NCI-H2107 treated with DMSO at 0.1 percent for 48 hours (cell line): ENCODE results near the gene GNB2.
"Not testable (repeated sequence)": the region's sequence is repeated elsewhere in the genome, so short reads cannot be mapped to it uniquely, and the experiment has no call there.

Experiments
- DNase-seq: peaks from one replicate; lab custom pipeline; 2025; ENCODE audit not compliant: unreplicated experiment; lab: John Stamatoyannopoulos, UW

The GNB2 gene

DNA sequence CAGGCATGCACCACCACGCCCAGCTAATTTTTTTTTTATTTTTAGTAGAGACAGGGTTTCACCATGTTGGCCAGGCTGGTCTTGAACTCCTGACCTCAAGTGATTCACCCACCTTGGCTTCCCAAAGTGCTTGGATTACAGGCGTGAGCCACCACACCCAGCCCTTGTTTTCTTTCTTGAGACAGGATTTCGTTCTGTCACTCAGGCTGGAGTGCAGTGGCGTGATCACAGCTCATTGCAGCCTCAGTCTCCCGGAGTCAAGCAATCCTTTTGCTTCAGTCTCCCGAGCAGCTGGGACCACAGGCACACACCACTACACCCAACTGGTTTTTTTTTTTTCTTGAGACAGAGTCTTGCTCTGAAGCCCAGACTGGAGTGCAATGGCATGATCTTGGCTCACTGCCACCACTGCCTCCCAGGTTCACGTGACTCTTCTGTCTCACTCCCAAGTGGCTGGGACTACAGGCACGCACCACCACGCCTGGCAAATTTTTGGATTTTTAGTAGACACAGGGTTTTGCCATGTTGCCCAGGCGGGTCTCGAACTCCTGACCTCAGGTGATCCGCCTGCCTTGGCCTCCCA, 11.3 kb upstream of the GNB2 start:
- DNase-seq = not testable (repeated sequence)

DNA sequence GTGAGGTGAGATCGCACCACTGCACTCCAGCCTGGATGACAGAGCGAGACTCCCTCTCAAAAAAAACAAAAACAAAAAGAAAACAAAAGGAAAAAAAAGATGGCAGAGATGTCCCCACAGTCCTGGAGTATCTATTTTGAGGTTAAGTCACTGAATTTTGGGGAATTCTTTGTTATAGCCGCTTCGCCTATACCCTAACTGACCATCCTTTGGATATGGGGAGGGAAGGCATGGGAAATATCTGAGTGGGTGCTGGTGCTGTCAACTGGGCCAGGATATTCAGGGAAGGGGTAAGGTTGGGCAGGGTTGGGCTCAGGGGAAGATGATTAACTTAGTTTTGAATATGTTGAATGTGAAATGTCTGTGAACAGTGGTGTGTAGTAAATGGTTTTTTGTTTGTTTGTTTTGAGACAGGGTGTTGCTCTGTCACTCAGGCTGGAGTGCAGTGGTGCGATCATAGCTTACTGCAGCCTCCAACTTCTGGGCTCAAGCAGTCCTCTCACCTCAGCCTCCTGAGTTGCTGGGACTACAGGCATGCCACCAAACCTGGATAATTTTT, 8.3 kb upstream of the GNB2 start:
- no peak for DNase-seq

DNA sequence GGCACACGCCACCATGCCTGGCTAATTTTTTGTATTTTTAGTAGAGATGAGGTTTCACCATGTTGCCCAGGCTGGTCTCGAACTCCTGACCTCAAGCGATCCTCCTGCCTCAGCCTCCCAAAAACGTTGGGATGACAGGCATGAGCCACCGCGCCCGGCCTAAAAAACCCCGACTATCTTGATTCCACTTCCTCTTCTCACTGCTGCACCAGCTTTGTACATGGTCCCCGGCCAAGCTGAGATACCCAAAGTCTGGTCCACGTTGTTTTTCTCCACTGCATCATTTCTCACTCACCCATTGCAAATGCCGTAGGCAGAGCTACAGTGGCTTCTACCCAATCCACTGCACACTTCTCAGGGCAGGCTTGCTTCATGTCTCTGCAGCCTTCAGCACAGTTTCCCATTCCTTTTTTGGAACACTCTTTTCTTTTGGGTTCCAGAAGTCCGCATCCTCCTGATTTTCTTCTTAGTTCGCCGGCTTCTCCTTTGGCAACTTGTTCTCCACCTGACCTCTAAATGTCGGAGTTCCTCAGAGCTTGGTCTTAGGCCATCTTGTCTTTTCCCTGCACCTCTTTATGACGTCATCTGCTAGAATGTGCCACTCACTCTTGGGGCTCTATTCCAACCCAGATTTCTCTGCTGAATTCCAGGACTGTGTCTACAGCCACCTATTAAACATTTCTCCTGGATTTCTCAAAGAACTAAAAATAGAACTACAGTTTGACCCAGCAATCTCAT, 6.0 kb upstream of the GNB2 start:
- no peak for DNase-seq

DNA sequence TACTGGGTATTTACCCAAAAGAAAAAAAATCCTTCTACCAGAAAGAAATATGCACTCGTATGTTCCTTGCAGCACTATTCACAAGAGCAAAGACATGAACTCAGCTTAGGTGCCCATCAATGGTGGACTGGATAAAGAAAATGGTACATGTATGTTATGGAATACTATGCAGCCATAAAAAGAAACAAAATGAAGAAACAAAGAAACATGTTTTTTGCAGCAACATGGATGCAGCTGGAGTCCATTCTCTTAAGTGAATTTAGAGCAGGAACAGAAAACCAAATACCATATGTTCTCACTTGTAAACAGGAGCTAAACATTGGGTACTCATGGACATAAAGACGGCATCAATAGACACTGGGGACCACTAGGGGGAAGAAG, 5.5 kb upstream of the GNB2 start:
- no peak for DNase-seq

DNA sequence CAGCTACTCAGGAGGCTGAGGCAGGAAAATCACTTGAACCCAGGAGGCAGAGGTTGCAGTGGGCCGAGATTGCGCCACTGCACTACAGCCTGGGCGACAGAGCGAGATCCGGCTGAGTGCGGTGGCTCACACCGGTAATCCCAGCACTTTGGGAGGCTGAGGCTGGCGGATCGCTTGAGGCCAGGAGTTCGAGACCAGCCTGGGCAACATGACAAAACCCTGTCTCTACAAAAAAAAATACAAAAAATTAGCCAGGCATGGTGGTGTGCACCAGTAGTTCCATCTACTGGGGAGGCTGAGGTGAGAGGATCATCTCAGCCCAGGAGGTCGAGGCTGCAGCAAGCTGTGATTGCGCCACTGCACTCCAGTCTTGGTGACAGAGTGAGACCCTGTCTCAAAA, 4.4 kb upstream of the GNB2 start:
- not testable (repeated sequence) for DNase-seq

DNA sequence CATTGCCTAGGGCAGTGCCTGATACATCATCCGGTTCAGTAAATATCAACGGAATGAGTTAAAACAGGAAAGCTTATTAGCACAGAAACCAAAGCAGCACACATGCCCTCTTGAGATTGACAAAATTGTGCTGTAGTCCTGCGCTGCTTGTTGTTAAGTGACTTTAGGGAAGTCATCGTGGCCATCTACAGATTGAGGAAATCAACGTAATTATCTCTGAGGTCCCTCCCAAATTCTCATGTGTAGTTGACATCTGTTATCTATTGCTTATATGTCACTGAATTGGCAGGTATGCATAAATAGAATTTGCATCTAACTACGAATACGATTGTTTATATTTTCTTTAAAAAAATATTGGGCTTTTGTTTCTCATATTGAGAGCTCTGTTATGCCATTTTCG, 3.5 kb upstream of the GNB2 start:
- DNase-seq = no peak

DNA sequence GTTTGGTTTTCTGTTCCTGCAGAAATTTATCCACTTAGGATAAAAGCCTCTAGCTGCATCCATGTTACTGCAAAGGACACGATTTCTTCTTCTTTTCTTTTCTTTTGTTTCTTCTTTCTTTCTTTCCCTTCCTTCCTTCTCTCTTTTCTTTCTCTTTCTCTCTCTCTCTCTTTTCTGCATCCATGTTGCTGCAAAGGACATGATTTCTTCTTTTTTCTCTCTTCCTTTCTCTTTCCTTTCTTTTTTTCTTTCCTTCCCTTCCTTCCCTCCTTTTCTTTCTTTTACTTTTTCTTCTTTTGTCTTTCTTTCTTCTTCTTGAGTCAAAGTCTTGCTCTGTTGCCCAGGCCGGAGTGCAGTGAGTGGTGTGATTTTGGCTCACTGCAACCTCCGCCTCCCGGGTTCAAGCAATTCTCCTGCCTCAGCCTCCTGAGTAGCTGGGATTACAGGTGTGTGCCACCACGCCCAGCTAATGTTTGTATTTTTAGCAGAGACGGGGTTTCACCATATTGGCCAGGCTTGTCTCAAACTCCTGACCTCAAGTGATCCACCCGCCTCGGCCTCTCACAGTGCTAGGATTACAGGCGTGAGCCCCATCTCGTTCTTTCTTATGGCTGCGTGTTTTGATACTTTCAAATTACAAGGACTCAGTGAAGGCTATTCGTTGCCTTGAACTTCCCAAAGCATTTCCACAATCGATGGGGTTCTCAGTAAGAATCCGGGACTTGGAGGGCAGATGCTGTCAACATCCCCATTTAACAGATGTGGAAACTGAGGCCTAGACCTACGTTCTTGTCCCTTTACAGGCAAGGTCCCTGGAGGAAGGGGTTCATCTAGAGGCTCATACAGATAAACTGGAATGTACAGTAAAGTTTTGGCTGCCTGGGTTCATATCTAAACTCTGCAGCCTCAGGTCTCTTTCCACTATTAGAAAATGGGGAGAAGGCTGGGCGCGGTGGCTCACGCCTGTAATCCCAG, 1.9 kb upstream of the GNB2 start:
- DNase-seq = no peak

DNA sequence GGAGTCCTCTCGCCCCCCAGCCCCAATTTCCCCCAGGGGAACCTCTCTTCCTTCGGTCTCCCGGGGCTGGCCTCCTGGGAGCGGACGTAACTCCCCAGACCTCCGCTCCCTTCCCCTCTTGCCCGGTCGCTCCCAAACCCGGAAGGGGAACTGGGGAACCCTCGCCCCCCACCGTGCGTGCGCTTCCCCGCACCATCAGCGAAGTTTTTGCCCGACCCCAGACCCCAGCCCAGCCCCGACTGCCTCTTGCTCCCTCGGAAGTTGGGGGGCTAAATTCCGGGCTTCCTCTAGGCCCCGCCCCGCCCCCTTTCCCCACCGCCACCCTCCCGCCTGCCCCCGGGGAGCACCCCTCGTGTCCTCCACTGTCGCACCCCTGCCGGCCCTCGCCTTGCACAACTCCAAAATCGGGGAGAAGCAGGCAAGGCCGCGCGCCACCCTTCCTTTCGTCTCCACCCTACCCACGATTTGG, 436 bp downstream of the GNB2 start:
- DNase-seq = no peak

DNA sequence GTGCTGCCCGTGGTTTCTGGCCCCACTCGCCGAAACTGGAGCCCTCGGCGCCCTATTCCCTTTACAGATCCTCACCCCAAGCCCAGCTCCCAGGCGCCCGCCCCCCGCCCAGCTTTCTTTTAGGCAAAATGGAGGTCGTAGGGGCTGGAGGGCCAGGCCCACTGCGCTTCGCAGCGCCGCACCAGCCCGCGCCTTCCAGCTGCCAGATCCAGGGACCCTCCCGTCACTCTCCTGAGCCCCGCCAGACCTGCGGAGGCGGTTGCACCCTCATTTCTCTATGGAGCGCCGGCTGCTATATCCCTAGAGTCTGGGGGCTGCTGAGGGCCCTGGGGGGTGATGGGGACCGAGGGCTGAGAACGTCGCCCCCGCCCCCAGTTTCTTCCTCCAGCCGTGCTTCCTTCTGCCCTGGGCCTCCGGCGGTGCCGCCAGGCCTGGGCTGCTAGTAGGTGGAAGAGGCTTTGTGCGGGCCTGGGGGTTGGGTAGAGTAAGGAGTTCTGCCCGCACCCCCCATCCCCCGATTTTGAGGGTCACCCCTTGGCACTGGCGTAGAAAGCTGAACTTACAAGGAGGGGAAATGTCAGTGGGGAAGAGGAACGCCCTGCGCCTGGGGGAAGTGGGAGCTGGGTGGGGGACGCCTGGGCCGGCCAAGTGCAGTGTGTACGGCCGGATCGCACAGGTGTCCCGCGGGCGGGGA, 1.0 kb downstream of the GNB2 start:
- no peak for DNase-seq

DNA sequence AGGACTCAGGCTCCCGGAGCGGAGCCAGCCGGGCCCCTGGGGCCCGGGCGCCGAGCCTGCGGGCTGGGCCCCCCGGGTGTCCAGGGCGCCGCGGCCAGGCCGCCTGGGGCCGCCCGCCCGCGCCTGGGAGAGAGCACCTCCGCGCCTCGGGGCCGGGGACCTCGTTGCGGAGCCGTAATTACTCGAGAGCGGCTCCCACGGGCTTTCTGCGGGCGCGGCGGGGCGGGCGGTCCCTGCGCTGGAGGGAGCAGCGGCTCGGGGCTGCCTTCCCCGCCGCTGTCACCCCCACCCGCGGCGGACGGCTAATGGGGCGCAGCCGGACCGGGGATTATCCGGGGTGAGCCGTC, 1.5 kb downstream of the GNB2 start:
- DNase-seq = no peak

DNA sequence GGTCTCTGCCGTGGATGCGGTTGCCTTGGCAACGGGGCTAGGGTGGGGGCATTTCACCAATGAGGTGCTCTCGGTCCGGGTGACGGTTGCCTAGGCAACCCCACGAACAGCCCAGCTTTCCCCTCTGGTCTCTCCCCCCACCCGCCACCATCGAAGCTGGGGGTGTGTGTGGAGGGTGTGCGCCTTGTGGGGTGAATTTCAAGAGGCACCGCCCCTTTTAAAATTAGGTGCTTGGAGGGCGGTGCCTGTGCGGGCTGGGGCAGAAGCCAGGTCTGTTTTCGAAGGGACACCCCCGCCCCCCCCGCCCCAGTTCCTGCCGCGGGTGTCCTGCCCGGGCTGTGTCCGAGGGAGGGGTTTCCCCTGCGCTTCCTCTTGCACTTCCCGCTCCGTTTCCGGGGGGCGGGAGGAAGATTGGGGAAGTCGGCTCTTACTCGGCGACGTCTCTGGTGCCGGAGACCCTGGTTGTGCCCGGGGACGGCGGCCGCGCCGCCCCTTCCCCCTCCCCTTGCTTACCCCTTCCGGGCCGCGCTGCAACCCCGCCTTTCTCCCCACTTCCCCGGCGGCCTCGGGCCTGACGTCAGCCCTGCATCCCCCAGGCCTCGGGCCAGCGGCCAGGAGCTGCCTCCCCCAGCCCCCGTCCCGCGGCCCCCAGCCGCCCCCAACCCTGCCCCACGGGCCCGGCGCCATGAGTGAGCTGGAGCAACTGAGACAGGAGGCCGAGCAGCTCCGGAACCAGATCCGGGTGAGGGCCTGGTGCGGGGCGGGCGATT, 2.2 kb downstream of the GNB2 start:
- DNase-seq = peak; percentile 21

DNA sequence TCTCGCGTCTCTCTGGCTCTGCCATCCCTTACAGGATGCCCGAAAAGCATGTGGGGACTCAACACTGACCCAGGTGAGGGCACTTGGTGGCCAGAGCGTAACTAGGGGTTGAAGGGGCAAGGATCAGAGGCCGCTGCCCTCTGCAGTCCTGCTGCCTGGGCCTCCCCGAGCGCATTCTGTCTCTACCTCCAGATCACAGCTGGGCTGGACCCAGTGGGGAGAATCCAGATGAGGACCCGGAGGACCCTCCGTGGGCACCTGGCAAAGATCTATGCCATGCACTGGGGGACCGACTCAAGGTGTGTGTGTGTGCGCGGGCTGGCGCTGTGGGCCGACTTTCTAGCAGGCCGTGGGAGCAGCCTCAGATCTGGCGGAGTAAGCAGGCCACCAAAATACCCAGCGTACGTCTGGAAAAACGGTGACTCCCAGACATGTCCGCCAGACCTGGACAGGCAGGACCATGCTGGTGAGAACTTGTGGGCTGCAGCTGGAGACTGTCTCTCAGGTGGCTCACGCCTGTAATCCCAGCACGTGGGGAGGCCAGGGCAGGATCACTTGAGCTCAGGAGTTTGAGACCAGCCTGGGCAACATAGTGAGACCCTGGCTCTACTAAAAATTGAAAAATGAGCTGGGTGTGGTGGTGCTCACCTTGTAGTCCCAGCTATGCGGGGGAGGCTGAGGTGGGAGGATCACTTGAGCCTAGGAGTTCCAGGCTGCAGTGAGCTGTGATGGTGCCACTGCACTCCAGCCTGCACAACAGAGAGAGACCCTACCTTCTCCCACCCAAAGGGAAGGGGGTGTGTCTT, 3.2 kb downstream of the GNB2 start:
- no peak for DNase-seq

DNA sequence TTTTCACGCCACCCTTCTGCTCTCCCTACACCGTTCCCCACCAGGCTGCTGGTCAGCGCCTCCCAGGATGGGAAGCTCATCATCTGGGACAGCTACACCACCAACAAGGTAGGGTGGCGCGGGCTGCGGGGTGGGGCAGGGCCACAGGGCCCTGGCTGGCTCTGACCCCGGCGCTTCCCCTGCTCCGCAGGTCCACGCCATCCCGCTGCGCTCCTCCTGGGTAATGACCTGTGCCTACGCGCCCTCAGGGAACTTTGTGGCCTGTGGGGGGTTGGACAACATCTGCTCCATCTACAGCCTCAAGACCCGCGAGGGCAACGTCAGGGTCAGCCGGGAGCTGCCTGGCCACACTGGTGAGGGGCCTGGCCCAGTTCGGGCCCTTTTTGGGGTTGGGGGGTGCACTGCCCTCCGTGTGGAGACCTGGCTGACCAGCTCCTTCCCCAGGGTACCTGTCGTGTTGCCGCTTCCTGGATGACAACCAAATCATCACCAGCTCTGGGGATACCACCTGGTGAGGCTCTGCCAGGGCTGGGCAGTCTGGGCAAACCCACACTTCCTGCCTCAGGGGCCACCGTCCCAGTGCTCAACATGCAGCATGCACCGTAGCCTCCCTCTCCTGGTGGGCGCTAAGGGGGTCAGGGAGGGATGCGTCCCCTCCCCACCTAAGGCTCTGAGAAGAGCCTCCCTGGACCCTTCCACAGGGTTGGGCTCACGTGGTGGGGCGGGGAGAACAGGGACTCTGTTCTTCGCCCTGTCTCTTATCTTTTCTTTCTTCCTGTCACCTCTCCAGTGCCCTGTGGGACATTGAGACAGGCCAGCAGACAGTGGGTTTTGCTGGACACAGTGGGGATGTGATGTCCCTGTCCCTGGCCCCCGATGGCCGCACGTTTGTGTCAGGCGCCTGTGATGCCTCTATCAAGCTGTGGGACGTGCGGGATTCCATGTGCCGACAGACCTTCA, 4.0 kb downstream of the GNB2 start:
- DNase-seq = no peak

DNA sequence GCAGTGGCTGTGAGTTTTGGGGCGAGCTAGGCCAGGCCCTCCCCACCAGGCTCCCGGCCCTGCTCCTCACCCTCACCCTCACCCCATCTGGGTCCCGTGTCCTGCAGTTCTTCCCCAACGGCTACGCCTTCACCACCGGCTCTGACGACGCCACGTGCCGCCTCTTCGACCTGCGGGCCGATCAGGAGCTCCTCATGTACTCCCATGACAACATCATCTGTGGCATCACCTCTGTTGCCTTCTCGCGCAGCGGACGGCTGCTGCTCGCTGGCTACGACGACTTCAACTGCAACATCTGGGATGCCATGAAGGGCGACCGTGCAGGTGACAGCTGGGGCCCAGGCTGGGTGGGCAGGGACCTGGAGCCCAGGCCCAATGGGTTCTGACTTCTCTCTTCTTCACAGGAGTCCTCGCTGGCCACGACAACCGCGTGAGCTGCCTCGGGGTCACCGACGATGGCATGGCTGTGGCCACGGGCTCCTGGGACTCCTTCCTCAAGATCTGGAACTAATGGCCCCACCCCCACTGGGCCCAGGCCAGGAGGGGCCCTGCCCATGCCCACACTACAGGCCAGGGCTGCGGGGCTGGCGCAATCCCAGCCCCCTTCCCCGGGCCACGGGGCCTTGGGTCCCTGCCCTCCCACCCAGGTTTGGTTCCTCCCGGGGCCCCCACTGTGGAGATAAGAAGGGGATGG, 4.9 kb downstream of the GNB2 start:
- no peak for DNase-seq

DNA sequence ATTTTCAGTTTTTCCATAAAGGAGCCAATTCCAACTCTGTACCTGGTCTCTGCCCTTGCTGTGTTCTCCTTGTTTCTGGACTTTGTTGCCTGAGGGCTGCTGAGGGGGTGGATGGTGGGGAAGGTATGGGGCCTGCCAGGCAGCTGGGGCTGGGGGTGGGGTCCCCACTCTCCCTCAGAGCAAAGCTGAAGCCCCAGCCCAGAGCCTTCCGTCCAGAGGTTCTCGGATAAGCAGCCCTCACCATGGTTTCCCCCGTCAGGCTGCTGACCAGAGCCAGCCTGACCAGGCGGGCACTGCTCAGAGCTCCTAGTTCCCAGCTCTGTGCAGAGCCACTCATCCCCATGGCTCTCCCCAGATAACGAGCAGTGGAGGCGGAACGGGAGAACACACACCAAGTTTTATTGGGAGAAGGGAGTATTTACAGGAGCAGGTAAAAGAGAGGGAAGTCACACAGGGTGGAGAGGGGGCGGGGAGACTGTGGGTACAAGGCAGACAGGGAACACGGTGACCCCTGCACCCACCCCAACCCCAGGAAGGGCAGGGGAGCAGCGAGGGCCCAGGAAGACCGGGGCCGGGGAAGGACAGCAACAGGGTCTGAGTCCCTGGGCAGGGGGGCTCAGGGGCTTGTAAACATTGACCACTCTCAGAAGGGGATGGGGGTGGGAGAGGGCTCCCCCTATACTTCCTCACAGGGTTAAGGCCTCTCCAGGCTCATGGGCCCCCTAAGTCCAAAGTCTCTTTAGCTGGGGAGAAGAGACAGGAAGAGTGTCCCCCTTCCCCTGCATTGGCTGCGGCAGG, 5.8 kb downstream of the GNB2 start:
- DNase-seq = no peak

DNA sequence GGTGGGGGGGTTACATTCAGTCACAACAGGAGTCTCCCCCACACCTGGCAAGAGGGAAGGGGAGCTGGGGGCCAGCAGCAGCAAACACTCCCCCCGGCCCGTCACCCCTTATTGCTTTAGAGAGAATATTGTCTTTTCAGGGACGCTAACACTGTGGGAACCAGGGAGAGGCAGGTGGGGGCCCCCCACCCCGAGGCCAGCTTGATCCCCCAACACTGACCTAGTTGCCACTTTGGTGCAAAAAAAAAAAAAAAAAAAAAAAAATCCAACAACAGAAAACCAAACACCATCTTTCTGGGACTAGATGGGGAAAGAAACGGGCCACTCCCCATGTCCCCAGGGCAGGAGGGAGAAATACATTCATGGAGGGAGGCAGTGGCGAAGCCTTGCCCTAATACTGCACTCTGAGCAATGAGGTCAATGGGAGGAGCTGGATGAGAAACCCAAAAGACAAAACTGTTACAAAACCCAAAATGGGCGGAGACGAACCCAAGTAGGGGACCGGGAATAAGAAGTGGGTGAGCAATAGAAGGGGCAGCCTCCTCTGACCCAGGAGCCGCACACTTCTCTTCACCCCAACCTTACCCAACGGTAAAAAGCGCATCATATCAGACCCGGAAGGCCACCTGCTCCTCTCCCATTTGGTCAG, 6.5 kb downstream of the GNB2 start:
- no peak for DNase-seq
